Adipose tissue (tissue), 3 donors: ENCODE results near the gene AMBP. TPM values are rescaled to one million over a fixed set of nuclear protein-coding genes. Genes with fewer than 3 reads are reported as not detected.

Experiments used
- polyA plus RNA-seq, 3 donors: library from polyadenylated mRNA; stranded (reverse); fragments of 200-250 nt; gene quantifications; one replicate each; pipeline ENCODE4 v1.2.3, GENCODE V29; 2013
- donor health status: healthy with polysubstance abuse.
- donor health status: Bipolar disorder and iron deficiency.
- donor health status: healthy.

AMBP gene
- polyA plus RNA-seq, 3 donors, result 0.16 to 57.3 TPM; not detected in 1

Other genes with a start within 250 kb of the AMBP start
- 1 to 10 TPM; 2.6 to 3.9 (median 2.6) TPM for gene ZNF618, start 202.0 kb downstream of the AMBP start, polyA plus RNA-seq
- gene KIF12, start 21.0 kb upstream of the AMBP start, polyA plus RNA-seq, result 10 to 100 TPM in 1 of 3 donors, 1 to 10 TPM in 1, under 1 TPM in 1; 0.22 to 38.8 (median 1.0) TPM
- gene COL27A1, start 77.2 kb upstream of the AMBP start, polyA plus RNA-seq, result 10 to 100 TPM in 2 of 3 donors, 1 to 10 TPM in 1; 9.3 to 20.6 (median 14.2) TPM
- 10 to 100 TPM in 1 of 3 donors, 1 to 10 TPM in 1, not detected in 1; 6.9 to 18.0 TPM for gene ORM1, start 244.8 kb upstream of the AMBP start, polyA plus RNA-seq